ENCODE measurements around the gene CAVIN4.

GRCh38 chr9:100534401-100534800 lies 43.5 kb upstream of the CAVIN4 start:
- TF ChIP-seq EZH2 (IDR thresholded peaks at IDR 0.05; ENCODE audit: low read length): no peak
- no peak for TF ChIP-seq CTCF (optimal IDR thresholded peaks at IDR 0.05 in 1 of 3, IDR thresholded peaks at IDR 0.05 in 1 of 3, conservative IDR thresholded peaks at IDR 0.05 in 1 of 3; ENCODE audit: extremely low read depth in 1 of 3, insufficient read depth in 2 of 3, low read length in 3 of 3)

Measured in keratinocyte (primary cell).